WTC11 (cell line): ENCODE data around the gene GDF7. TPM values are rescaled to one million over a fixed set of nuclear protein-coding genes. Genes with fewer than 3 reads are reported as not detected.
A peak's percentile ranks its signal among the peaks of the same experiment; 100 is the strongest.

Experiments used
- ATAC-seq: fragments of 200-7000 bp; cut with Tn5 transposase; 2 replicates; pipeline ENCODE4 v1.10.0; 2021; ENCODE audit warnings: mild to moderate bottlenecking, moderate library complexity
- CTCF ChIA-PET: fragments of 300-600 bp; sonication (Branson Sonifier 250); formaldehyde crosslinking; loops from one replicate; lab custom pipeline; 2021; ENCODE audit warnings: antibody characterized with exemption; lab: Charles Lee
- POLR2A ChIA-PET: fragments of 350-600 bp; sonication (Branson Sonifier 250); formaldehyde crosslinking; loops from one replicate; lab custom pipeline; 2021; ENCODE audit warnings: antibody characterized with exemption; lab: Charles Lee
- DNase-seq: peaks from one replicate; pipeline ENCODE4 v3.0.0; 2021; ENCODE audit warnings: low spot score
- H3K27ac Mint-ChIP-seq: 2 replicates; pipeline ENCODE4 v1.8.0; 2021; ENCODE audit warnings: mixed read lengths
- H3K27me3 Mint-ChIP-seq: 2 replicates; pipeline ENCODE4 v1.8.0; 2021; ENCODE audit warnings: low read depth, mild to moderate bottlenecking, moderate library complexity, mixed read lengths
- H3K36me3 Mint-ChIP-seq: 2 replicates; pipeline ENCODE4 v1.8.0; 2021; ENCODE audit warnings: mixed read lengths
- H3K4me1 Mint-ChIP-seq: 2 replicates; pipeline ENCODE4 v1.8.0; 2022; ENCODE audit warnings: mixed read lengths
- H3K4me3 Mint-ChIP-seq: 2 replicates; pipeline ENCODE4 v1.8.0; 2021; ENCODE audit warnings: mild to moderate bottlenecking, moderate library complexity, mixed read lengths
- H3K9me3 Mint-ChIP-seq: 2 replicates; pipeline ENCODE4 v1.8.0; 2021; ENCODE audit warnings: mixed read lengths
- AFF4 ChIP-seq: sonication (generic); formaldehyde crosslinking; IDR thresholded peaks from 2 replicates; pipeline ENCODE4 v1.8.1; 2023; ENCODE audit warnings: mild to moderate bottlenecking, missing genetic modification reagents, borderline replicate concordance
- ATF1 ChIP-seq: sonication (generic); formaldehyde crosslinking; IDR thresholded peaks from 2 replicates; pipeline ENCODE4 v1.8.1; 2023; ENCODE audit warnings: mild to moderate bottlenecking, moderate library complexity, missing genetic modification reagents
- ATF2 ChIP-seq: sonication (generic); formaldehyde crosslinking; IDR thresholded peaks from 2 replicates; pipeline ENCODE4 v1.8.1; 2022; ENCODE audit warnings: low read depth, missing genetic modification reagents, borderline replicate concordance
- CREM ChIP-seq: sonication (generic); formaldehyde crosslinking; IDR thresholded peaks from 2 replicates; pipeline ENCODE4 v1.8.1; 2022; ENCODE audit warnings: mild to moderate bottlenecking, missing genetic modification reagents, moderate library complexity
- E2F1 ChIP-seq: sonication (generic); formaldehyde crosslinking; IDR thresholded peaks from 2 replicates; pipeline ENCODE4 v1.8.0; 2022; ENCODE audit warnings: mild to moderate bottlenecking, missing genetic modification reagents
- FOXK1 ChIP-seq: sonication (generic); formaldehyde crosslinking; IDR thresholded peaks from 2 replicates; pipeline ENCODE4 v1.8.0; 2022; ENCODE audit warnings: mild to moderate bottlenecking, moderate library complexity, missing genetic modification reagents
- HMGA2 ChIP-seq: fragments of 250-450 bp; sonication (Bioruptor Pico); IDR thresholded peaks from 2 replicates; pipeline ENCODE4 v1.4.0; 2021; ENCODE audit warnings: mild to moderate bottlenecking, moderate library complexity
- NR2C2 ChIP-seq: sonication (generic); formaldehyde crosslinking; IDR thresholded peaks from 2 replicates; pipeline ENCODE4 v1.8.0; 2022; ENCODE audit warnings: mild to moderate bottlenecking, missing genetic modification reagents
- TP53 ChIP-seq: sonication (generic); formaldehyde crosslinking; IDR thresholded peaks from 2 replicates; pipeline ENCODE4 v1.8.1; 2023; ENCODE audit warnings: mild to moderate bottlenecking, missing genetic modification reagents
- ZBTB21 ChIP-seq: sonication (generic); formaldehyde crosslinking; IDR thresholded peaks from 2 replicates; pipeline ENCODE4 v1.8.1; 2023; ENCODE audit warnings: mild to moderate bottlenecking, missing genetic modification reagents, borderline replicate concordance
- ZNF232 ChIP-seq: sonication (generic); formaldehyde crosslinking; IDR thresholded peaks from 2 replicates; pipeline ENCODE4 v1.8.0; 2022; ENCODE audit warnings: mild to moderate bottlenecking, missing genetic modification reagents
- ZNF416 ChIP-seq: fragments of 250-450 bp; sonication (Bioruptor Pico); IDR thresholded peaks from 2 replicates; pipeline ENCODE4 v1.9.0; 2021; ENCODE audit warnings: mild to moderate bottlenecking, inconsistent platforms
- total RNA-seq: library from RNA; stranded (reverse); gene quantifications from 3 replicates; pipeline ENCODE4 v1.2.3, GENCODE V29; 2021
- TF ChIP-seq, protein P1 (sequence below): fragments of 200-600 bp; IDR thresholded peaks from 2 replicates; pipeline ENCODE4 v1.8.0; 2022; ENCODE audit warnings: antibody characterized with exemption
- TF ChIP-seq, protein P2 (sequence below): fragments of 250-450 bp; sonication (Bioruptor Pico); IDR thresholded peaks from 2 replicates; pipeline ENCODE4 v2.1.2; 2022; ENCODE audit warnings: mild to moderate bottlenecking, moderate library complexity
- TF ChIP-seq, protein P3 (sequence below): sonication (generic); formaldehyde crosslinking; IDR thresholded peaks from 2 replicates; pipeline ENCODE4 v1.8.0; 2022; ENCODE audit warnings: mild to moderate bottlenecking, missing genetic modification reagents
- TF ChIP-seq, protein P4 (sequence below): fragments of 250-450 bp; sonication (Bioruptor Pico); conservative IDR thresholded peaks from 2 replicates; pipeline ENCODE4 v1.9.0; 2021; ENCODE audit warnings: mild to moderate bottlenecking

Gene GDF7
- total RNA-seq, 1 experiment from 2014 or later = 0.55 TPM

DNA sequence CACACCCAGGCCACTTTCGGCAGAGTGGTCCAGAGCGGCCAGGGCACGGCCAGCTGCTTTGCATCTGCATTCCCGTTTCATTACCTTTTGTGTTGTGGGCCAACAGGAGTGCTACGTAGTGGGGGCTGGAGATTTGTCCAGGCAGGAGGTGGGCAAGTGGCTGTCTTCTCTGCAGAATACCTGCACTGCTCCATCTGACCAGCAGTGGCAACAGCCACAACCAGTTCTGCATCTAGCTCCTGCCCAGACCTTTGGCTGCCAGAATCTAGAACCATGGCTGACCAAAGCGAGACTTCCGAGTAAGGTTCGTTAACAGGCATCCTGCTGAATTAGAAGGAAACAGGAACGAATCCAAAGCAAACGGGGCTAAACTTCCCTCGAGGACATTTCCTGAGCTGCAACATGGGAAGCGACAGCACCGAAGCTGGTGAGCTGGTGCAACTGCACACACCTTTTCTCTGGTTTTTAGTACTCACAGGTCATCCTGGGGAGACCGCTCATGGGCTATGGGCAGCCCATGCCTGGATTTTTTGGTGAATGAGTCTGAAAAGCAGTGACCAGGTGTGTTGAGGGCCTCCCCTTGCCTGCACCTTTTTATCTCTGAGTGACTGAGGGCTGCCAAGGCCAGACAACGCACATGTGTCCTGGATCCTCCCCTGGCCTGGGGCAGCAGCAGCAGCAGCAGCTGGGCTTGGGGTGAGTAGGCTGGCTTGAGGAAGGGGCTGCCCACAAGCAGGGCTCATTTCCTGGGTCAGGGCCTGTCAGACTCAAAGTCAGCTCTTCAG is 10.5 kb downstream of the GDF7 start:
- DNase-seq (no peak), ATAC-seq (peak; percentile 62)
- no peaks in the 10 kb centered on the region for H3K36me3 Mint-ChIP-seq
- peaks cover 41% of the 10 kb centered on the region for H3K4me1 Mint-ChIP-seq
- peaks cover 34% of the 10 kb centered on the region for H3K27me3 Mint-ChIP-seq
- H3K9me3 Mint-ChIP-seq = no peaks in the 10 kb centered on the region
- 0 out of 2 replicates have a peak overlapping the region, but pooled peaks have one; percentile 36 for H3K27ac Mint-ChIP-seq
- ChIA-PET CTCF (interaction anchor here (0.6 to 10.1 kb wide), 21 partner anchors 10 to 376 kb away, joined by 3 to 329 read pairs (median 4); partner anchors contain the start of genes GDF7 and HS1BP3), POLR2A (no interaction called here)
- no peak for TF ChIP-seq ZNF232
- TF ChIP-seq, protein P1, sequence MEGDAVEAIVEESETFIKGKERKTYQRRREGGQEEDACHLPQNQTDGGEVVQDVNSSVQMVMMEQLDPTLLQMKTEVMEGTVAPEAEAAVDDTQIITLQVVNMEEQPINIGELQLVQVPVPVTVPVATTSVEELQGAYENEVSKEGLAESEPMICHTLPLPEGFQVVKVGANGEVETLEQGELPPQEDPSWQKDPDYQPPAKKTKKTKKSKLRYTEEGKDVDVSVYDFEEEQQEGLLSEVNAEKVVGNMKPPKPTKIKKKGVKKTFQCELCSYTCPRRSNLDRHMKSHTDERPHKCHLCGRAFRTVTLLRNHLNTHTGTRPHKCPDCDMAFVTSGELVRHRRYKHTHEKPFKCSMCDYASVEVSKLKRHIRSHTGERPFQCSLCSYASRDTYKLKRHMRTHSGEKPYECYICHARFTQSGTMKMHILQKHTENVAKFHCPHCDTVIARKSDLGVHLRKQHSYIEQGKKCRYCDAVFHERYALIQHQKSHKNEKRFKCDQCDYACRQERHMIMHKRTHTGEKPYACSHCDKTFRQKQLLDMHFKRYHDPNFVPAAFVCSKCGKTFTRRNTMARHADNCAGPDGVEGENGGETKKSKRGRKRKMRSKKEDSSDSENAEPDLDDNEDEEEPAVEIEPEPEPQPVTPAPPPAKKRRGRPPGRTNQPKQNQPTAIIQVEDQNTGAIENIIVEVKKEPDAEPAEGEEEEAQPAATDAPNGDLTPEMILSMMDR = peak; percentile 22; the same call in 1 of the 2 replicates
- no peak overlapping the region for H3K4me3 Mint-ChIP-seq

DNA sequence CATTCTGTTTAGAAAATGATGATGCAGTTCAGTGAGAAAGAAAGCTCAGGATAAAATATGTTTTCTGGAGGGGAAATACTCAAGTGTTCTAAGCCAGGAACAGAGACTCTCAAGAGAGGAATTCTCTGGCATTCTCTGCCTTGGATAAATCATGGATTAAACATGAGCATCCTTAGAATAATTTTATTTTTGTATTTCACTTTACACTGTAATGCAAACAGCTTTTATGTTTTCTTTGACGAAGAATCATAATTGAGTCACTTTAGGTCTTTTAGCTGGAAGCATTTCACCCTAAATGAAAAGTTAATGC is 11.1 kb downstream of the GDF7 start:
- H3K36me3 Mint-ChIP-seq = no peaks in the 10 kb centered on the region
- H3K27me3 Mint-ChIP-seq = peaks cover 28% of the 10 kb centered on the region
- ChIA-PET CTCF (interaction anchor here (0.6 to 10.1 kb wide), 15 partner anchors 9 to 376 kb away, joined by 3 to 329 read pairs (median 5); partner anchors contain the start of genes GDF7 and HS1BP3), POLR2A (no interaction called here)
- no peak for ATAC-seq
- H3K4me1 Mint-ChIP-seq = peaks cover 36% of the 10 kb centered on the region
- no peak overlapping the region for H3K27ac Mint-ChIP-seq
- no peak for TF ChIP-seq HMGA2
- TF ChIP-seq, protein P2, sequence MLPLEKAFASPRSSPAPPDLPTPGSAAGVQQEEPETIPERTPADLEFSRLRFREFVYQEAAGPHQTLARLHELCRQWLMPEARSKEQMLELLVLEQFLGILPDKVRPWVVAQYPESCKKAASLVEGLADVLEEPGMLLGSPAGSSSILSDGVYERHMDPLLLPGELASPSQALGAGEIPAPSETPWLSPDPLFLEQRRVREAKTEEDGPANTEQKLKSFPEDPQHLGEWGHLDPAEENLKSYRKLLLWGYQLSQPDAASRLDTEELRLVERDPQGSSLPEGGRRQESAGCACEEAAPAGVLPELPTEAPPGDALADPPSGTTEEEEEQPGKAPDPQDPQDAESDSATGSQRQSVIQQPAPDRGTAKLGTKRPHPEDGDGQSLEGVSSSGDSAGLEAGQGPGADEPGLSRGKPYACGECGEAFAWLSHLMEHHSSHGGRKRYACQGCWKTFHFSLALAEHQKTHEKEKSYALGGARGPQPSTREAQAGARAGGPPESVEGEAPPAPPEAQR (CRISPR knock-in tag) = no peak
- no peak for TF ChIP-seq FOXK1 (CRISPR knock-in tag)
- no peak for TF ChIP-seq E2F1 (CRISPR knock-in tag)
- TF ChIP-seq, protein P3, sequence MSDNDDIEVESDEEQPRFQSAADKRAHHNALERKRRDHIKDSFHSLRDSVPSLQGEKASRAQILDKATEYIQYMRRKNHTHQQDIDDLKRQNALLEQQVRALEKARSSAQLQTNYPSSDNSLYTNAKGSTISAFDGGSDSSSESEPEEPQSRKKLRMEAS (CRISPR knock-in tag) = no peak
- TF ChIP-seq ATF2 = no peak
- no peaks in the 10 kb centered on the region for H3K9me3 Mint-ChIP-seq
- H3K4me3 Mint-ChIP-seq = no peak overlapping the region
- no peak for DNase-seq

- Mint-ChIP-seq H3K36me3 (no peaks in the 10 kb centered on the region), H3K27me3 (peaks cover 21% of the 10 kb centered on the region), H3K27ac (no peak overlapping the region), H3K9me3 (no peaks in the 10 kb centered on the region), H3K4me1 (peaks cover 28% of the 10 kb centered on the region), H3K4me3 (no peak overlapping the region)
- CTCF ChIA-PET = interaction anchor here (3.6 to 10.1 kb wide), 3 partner anchors 15 to 28 kb away, joined by 25 to 329 read pairs (median 40); partner anchors contain the start of genes GDF7 and HS1BP3
- POLR2A ChIA-PET = no interaction called here
- ATAC-seq = no peak
- no peak for TF ChIP-seq AFF4
- TF ChIP-seq TP53 (CRISPR knock-in tag) = no peak
- TF ChIP-seq ATF1 (CRISPR knock-in tag) = no peak
- TF ChIP-seq ZBTB21 (CRISPR knock-in tag) = no peak
- TF ChIP-seq, protein P1 = no peak
- TF ChIP-seq, protein P4, sequence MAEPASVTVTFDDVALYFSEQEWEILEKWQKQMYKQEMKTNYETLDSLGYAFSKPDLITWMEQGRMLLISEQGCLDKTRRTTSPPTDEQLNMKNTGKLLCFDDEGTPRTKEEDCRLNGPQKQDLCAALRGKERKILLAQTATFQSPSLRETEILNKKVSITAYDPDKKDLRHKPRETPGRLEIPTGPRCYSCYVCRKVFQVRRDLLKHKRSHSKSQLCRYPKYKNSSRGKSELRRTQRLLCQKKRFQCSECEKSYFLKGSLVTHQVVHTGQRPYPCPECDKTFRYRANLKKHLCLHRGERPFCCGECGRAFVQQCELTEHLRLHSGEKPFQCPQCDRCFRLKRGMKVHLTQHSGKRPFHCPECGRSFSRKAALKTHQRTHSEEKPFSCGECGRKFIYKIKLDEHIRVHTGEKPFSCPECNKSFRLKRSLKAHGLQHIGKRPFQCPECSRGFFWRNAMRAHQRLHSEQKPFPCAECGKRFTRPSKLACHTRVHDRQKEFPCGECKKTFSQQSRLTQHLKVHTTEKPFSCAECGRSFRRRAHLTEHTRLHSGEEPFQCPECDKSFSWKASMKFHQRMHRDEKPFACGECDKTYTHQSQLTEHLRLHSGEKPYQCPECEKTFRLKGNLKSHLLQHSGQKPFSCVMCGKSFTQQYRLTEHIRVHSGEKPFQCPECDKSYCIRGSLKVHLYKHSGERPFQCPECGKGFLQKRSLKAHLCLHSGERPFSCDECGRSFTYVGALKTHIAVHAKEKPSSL (CRISPR knock-in tag) = no peak
- no peak for TF ChIP-seq NR2C2 (CRISPR knock-in tag)
- TF ChIP-seq CREM = no peak
- TF ChIP-seq ZNF416 (CRISPR knock-in tag) = no peak
- no peak for DNase-seq
These were observed 11.8 kb downstream of the GDF7 start for GRCh38 chr2:20678780-20679179.
